ENCODE data around the gene WDR43. TPM values are rescaled to one million over a fixed set of nuclear protein-coding genes. Genes with fewer than 3 reads are reported as not detected.
A peak's percentile ranks its signal among the peaks of the same experiment; 100 is the strongest.

Gene WDR43
- total RNA-seq, 1 experiment from 2014 or later, result 134 TPM

DNA sequence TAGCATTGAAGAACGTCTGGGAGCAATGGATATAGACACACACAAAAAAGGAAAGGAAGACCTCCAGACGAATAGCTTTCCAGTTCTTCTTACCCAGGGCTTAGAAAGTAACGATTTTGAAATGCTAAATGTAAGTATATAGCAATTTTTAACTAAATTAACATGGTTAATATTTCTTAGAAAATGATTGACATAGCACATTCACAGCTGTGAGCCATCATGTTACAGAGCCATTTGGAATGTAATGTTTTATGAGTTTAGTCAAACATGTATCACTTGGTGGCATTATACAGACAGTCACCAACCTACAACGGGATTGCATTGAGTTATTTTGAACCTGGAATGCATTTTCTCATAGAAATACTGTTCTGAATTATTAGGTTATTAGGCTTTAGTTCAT, 35.1 kb downstream of the WDR43 start:
- no peak for DNase-seq
- peak; percentile 42 for ATAC-seq
- ChIA-PET CTCF (no interaction called here), POLR2A (ENCODE audit: unreplicated experiment) (no interaction called here)
- no peaks in the 10 kb centered on the region for H3K4me1 ChIP-seq (ENCODE audit: insufficient read depth, low read length)
- peaks cover 95% of the 10 kb centered on the region for H3K36me3 ChIP-seq (ENCODE audit: low read depth, low read length)
- H3K4me3 ChIP-seq (ENCODE audit: low read length), result no peak overlapping the region
- peaks cover 35% of the 10 kb centered on the region for H3K79me2 ChIP-seq (ENCODE audit: low read length)
- H3K4me2 ChIP-seq (ENCODE audit: low read length), result no peak overlapping the region
- H3K9me2 ChIP-seq (replicated peaks; ENCODE audit: low read length), result no peaks in the 10 kb centered on the region
- BruUV-seq (replicated peaks), result no TSS peak
- peaks cover 32% of the 10 kb centered on the region for H4K20me1 ChIP-seq (ENCODE audit: low read length)
- H3K27me3 ChIP-seq (ENCODE audit: low read length), result no peaks in the 10 kb centered on the region
- no peak overlapping the region for H3K9ac ChIP-seq (ENCODE audit: low read length)
- peaks cover 5% of the 10 kb centered on the region for H3F3A ChIP-seq (ENCODE audit: low read length, unreplicated experiment)
- H2AFZ ChIP-seq (ENCODE audit: low read length), result no peak overlapping the region
- H3K9me3 ChIP-seq (ENCODE audit: low read length), result no peaks in the 10 kb centered on the region
- intact Hi-C loops (cut with micrococcal nuclease), result no loop called here
- TF ChIP-seq EZH2 (IDR thresholded peaks at IDR 0.05; ENCODE audit: low read length, unreplicated experiment) (no peak), CTCF (conservative IDR thresholded peaks at IDR 0.05; ENCODE audit: low read depth, low read length) (no peak), EZH2phosphoT487 (IDR thresholded peaks at IDR 0.05; ENCODE audit: borderline replicate concordance, low read length) (no peak)
- no peak overlapping the region for H3K27ac ChIP-seq (ENCODE audit: low read length)

DNA sequence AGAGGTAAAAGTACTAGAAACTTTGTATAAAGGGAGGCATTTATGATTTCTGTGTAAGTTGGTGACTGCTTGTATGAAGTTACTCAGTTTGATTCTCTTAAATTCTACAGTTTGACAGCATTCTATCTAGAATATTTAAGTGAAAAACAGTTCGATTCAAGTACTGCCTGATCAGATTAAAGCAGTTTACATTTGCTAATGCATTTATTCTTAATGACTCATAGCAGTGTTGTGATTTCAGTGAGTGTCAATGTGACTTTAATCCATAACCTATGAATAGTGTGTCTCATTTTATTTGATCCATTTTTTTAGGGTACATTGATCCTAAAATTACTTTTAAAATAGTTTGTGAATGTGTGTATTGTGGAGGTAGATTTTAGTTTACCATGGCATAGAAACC, 35.7 kb downstream of the WDR43 start:
- BruUV-seq (replicated peaks), result no TSS peak
- Histone ChIP-seq H3K4me1 (ENCODE audit: insufficient read depth, low read length) (no peaks in the 10 kb centered on the region), H3K9me2 (replicated peaks; ENCODE audit: low read length) (no peaks in the 10 kb centered on the region), H3K27ac (ENCODE audit: low read length) (no peak overlapping the region), H3K4me2 (ENCODE audit: low read length) (no peak overlapping the region), H3K36me3 (ENCODE audit: low read depth, low read length) (peaks cover 96% of the 10 kb centered on the region), H3K79me2 (ENCODE audit: low read length) (peaks cover 39% of the 10 kb centered on the region), H2AFZ (ENCODE audit: low read length) (no peak overlapping the region), H3F3A (ENCODE audit: low read length, unreplicated experiment) (peaks cover 5% of the 10 kb centered on the region), H3K9ac (ENCODE audit: low read length) (no peak overlapping the region), H3K9me3 (ENCODE audit: low read length) (no peaks in the 10 kb centered on the region), H3K4me3 (ENCODE audit: low read length) (no peak overlapping the region), H4K20me1 (ENCODE audit: low read length) (peaks cover 32% of the 10 kb centered on the region), H3K27me3 (ENCODE audit: low read length) (no peaks in the 10 kb centered on the region)
- TF ChIP-seq EZH2 (IDR thresholded peaks at IDR 0.05; ENCODE audit: low read length, unreplicated experiment) (no peak), CTCF (conservative IDR thresholded peaks at IDR 0.05; ENCODE audit: low read depth, low read length) (no peak), EZH2phosphoT487 (IDR thresholded peaks at IDR 0.05; ENCODE audit: borderline replicate concordance, low read length) (no peak)
- DNase-seq (no peak), ATAC-seq (no peak)
- ChIA-PET CTCF (no interaction called here), POLR2A (ENCODE audit: unreplicated experiment) (no interaction called here)
- intact Hi-C loops (cut with micrococcal nuclease), result no loop called here

DNA sequence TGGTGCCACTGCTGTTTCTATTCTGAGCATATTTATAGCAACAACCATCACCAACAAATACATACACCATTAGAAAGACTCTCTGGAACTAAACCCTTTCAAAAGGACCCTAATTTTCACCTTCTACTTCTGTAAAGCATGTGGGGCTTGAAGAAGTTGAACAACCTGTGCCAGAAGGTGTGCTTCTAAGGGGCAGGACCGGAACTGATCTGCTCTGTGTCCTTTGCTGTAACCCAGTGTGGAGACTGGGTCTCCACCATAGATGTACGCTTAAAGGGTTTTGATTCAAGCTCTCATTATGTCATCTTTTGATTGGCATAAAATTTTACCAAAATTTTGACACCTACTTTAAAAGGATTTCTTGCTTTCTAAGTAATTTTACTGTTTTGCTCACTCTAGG, 40.3 kb downstream of the WDR43 start:
- no peak for ATAC-seq
- Histone ChIP-seq H3K9me3 (ENCODE audit: low read length) (no peaks in the 10 kb centered on the region), H3F3A (ENCODE audit: low read length, unreplicated experiment) (no peaks in the 10 kb centered on the region), H3K4me3 (ENCODE audit: low read length) (no peak overlapping the region), H2AFZ (ENCODE audit: low read length) (no peak overlapping the region), H4K20me1 (ENCODE audit: low read length) (peaks cover 14% of the 10 kb centered on the region), H3K4me1 (ENCODE audit: insufficient read depth, low read length) (no peaks in the 10 kb centered on the region), H3K36me3 (ENCODE audit: low read depth, low read length) (peaks cover 92% of the 10 kb centered on the region), H3K9me2 (replicated peaks; ENCODE audit: low read length) (no peaks in the 10 kb centered on the region), H3K27me3 (ENCODE audit: low read length) (no peaks in the 10 kb centered on the region), H3K27ac (ENCODE audit: low read length) (no peak overlapping the region), H3K4me2 (ENCODE audit: low read length) (no peak overlapping the region), H3K79me2 (ENCODE audit: low read length) (peaks cover 36% of the 10 kb centered on the region; the same call in 1 of the 2 replicates), H3K9ac (ENCODE audit: low read length) (no peak overlapping the region)
- BruUV-seq (replicated peaks), result no TSS peak
- TF ChIP-seq EZH2phosphoT487 (IDR thresholded peaks at IDR 0.05; ENCODE audit: borderline replicate concordance, low read length), result no peak
- no peak for TF ChIP-seq EZH2 (IDR thresholded peaks at IDR 0.05; ENCODE audit: low read length, unreplicated experiment)
- no peak for TF ChIP-seq CTCF (conservative IDR thresholded peaks at IDR 0.05; ENCODE audit: low read depth, low read length)
- ChIA-PET POLR2A (ENCODE audit: unreplicated experiment) (no interaction called here), CTCF (no interaction called here)
- intact Hi-C loops (cut with micrococcal nuclease), result no loop called here
- DNase-seq, result no peak

Data from PC-3 (cell line).